GM20431 (cell line): ENCODE measurements around the gene AMBP.

Experiments used
- in situ Hi-C: fragments of 300-500 bp; cut with MseI, MboI; formaldehyde crosslinking; loops from one replicate; pipeline ENCODE4 v1.15.0; 2020; ENCODE audit warnings: low sequenced_read_pairs; ENCODE audit not compliant: unreplicated experiment

Gene AMBP

DNA sequence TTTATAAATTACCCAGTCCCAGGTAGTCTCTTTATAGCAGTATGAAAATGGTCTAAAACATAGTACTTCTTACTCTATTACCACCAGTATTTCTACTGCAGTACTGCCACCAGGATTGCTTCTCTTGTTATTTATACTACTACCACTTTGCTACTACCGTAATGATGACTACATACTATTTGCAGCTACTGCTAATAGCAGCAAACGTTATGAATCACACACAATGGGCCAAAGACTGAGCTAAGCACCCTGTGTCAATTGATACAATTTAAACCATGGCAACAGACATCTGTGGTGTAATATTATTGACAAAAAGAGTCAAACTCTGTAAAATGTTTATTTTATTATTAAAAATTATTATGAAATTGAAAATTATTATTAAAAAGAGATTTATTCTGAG is 36.3 kb upstream of the AMBP start:
- in situ Hi-C loops, result no loop called here

DNA sequence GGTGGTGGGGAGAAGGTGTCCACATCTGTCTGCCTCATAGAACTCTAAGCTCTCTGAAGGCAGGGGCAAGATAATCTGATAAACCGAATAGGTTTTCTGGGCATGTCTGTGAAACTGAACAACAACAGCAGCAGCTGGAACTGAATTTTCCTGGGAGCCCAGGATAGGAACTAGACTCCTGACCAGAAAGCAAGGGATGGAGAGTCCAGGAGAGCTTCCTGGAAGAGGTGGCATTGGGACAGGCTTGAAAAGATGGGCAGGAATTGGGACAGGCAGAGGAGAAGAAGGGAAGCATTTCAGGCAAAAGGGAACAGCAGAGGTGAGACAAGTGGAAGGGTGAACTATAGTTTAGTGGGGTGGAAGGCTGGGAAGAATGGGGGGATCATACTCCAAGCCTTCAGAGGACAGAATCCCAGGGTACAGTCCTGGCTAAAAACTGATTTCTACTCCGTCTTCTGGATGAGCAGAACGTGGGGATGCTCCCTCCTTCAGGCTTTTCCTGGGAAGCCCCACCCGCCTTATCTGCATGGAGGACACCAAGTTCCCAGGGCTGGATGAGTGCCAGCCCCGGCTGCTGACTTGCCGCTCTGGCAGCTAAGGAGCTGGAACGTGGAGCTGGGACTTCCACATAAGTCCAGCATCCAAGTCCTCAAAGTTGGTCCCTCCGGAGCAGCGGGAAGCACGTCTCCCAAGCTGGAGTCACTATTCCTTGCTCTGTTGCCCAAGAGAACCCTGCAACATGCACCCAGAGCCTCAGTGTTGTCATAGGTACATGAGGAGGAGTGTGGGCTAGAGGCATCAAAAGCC is 34.9 kb upstream of the AMBP start:
- in situ Hi-C loops, result no loop called here

DNA sequence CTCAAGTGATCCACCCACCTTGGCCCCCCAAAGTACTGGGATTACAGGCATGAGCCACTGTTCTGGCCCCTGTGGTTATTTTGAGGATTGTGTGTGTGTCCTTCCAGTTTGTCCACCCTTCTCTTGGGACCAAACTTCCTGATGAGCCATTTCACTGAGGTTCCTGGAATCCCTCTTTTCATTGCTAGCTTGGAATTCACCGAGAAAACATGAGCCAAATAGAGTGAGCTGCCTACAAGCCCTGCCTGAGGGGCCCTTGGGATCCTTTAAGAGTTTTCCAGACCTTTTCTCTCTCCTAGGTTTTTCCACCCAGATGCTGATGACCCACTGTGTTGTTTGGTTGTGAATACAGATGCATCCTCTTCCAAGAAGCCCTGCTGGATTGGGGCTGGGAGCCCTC is 34.2 kb upstream of the AMBP start:
- in situ Hi-C loops, result no loop called here

DNA sequence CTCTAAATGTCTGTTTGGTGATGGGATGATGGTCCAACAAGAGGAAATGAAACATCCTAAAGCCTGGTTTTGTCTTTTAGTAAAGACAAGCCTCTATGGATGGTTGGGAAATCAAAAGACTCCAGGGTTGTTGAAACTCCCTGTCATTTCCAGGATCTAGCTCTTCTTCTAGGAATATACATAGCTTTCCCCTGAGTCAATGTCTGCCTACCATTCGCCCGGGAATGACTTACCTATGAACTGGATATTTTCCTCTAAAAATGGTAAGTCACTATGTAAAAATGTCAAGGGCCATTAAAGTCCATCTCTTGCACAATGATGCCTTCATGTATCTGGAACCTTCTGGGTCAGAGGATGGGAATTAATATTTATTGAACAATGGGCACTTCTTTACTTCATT is 32.1 kb upstream of the AMBP start:
- in situ Hi-C loops, result no loop called here

DNA sequence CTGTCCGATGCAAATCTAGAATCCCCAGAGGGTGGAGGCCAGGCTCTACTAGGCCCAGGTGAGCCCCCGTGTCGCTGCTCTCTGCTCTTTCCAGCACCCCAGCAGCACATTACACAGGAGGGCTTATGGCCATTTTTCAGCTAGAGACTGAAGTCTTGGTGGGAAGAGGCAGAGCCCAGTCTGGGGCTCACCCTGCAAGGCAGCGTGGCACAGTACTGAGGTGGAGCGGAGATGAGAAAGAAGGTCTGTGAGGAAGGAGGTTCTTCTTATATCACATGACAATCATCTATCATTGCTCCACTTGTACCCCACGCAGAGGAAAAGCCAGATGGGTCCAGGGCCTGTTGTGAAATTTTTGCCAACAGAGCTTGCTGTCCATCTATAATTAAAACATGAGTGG is 31.0 kb upstream of the AMBP start:
- in situ Hi-C loops, result no loop called here

DNA sequence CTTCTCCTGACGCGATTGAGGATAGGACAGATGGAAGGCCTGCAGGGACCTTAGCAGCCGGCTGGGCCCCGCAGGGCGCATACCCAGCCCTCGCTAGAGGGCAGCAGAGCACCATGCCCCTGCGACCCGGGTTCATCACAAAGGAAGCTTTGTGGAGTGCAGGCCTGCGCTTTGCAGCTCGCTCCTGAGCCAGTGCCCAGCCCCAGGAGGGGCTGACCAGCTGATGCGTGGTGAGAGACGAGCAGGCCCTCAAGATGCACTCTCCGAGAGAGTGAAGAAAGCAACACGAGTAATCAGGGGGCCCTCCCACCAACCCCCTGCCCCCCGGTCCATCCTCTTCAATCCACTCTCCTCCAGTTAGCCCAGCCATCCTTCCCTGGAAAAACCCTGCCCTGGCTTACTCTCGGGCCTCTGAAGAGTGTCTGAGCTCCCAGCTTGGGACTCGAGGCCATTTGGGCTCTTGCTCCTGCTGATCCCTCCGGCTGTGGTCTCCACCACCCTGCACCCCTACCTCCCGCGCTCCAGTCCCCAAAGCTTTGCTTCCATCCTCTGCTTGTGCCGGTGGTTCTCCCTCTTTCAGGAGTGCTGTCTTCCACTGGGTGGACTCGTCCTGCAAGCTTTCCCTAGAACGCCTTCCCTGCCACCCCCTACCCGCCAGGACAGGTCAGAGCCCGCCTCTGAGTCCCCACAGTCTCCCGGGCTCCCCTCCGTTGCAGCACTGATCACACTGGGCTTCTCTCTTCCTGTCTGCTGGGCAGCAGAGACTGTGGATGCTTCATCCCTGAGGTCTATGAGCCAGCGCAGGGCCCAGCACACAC is 30.1 kb upstream of the AMBP start:
- in situ Hi-C loops, result no loop called here

DNA sequence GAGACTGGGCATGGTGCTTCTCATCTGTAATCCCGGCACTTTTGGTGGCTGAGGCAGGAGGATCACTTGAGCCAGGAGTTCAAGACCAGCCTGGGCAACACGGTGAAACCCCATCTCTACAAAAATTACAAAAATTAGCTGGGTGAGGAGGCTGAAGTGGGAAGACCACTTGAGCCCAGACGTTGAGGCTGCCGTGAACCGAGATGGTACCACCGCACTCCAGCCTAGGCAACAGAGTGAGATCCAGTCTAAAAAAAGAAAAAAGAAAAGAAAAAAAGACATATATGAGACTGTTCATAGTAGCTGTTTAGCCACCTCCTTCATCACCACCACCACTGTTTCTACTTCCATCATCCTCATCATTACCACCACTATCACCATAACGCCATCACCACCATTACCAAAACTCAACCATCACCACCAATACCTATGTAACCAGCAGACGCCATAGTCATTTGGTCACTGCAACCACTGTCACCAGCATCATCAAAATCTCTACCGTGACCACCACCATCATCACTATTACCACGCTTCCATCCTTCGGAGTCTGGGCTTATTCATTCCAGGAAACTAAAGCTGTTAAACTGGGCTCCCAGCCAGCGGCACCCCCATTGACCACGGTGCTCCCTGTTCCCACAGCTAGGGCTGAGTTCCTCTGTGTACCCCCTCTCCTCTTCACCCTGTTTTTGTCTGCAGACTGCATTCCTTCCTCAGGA is 29.3 kb upstream of the AMBP start:
- in situ Hi-C loops, result no loop called here

- in situ Hi-C loops, result no loop called here
These were observed 27.1 kb upstream of the AMBP start for GRCh38 chr9:114105236-114105635.

GRCh38 chr9:114102484-114102883 is 24.4 kb upstream of the AMBP start:
- in situ Hi-C loops, result no loop called here

DNA sequence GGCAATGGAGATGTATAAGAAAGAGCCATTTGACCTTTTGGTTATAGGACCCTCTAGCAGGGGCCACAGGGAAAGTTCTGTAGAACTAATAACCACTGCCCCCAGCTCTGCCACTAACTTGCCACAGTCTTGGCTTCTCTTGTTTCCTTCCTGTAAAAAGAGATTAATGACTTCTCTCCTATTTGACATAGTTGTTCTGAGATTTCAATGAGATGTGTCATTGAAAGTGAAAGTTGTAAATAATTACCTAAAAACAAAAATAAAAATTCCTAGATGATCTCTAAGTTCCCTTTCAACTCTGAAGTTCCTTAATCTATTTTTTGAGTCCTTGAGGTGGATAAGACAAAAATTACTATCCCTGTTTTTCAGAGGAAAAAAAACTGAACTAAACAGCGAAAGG is 22.4 kb upstream of the AMBP start:
- in situ Hi-C loops, result no loop called here

GRCh38 chr9:114099669-114100270 is 21.7 kb upstream of the AMBP start:
- in situ Hi-C loops, result no loop called here

- in situ Hi-C loops, result no loop called here
These were observed 21.0 kb upstream of the AMBP start, which contains the start of gene KIF12 for GRCh38 chr9:114098936-114099668. Gene KIF12 (minus strand): TSS chr9:114099292. CDS start chr9:114099276, 16 bp downstream.

DNA sequence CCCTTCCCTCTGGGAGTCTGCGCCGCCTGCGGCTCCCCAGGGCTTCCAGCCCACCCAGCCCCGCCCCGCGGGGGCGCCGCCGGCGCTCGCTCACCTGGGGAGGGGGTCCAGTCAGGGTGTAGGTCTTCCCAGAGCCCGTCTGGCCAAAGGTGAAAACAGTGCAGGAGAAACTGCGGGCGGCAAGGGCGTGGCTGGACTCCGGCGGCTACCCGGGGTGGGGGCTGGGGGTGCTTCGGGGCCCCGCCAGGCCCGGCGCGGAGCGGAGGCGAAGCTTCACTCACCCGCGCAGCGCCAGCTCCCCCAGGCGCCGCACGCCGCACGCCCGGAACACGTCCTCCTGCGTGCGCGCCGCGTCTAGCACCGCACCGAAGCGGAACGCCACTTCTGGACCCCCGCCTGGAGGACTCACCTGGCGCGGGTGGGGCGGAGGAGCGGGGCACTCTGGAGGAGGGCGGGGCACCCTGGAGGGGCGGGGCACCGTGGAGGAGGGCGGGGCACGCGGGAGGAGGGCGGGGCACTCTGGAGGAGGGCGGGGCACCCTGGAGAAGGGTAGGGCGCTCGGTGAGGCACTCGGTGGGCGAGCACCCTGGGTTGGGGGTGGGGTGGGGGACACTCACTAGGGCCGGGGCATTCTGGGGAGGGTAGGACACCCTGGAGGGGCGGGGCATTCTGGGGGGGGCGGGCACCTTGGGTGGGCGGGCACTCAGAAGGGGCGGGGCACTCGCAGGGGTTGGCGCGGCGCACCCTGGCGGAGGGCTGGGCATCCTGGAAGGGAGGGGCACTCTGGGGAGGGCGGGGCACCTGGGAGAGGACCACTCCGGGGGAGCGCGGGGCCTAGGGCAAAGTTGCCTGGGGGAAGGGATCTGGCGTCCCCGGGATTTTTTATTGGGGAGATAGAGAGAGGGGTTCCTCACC is 20.2 kb upstream of the AMBP start:
- in situ Hi-C loops, result no loop called here

DNA sequence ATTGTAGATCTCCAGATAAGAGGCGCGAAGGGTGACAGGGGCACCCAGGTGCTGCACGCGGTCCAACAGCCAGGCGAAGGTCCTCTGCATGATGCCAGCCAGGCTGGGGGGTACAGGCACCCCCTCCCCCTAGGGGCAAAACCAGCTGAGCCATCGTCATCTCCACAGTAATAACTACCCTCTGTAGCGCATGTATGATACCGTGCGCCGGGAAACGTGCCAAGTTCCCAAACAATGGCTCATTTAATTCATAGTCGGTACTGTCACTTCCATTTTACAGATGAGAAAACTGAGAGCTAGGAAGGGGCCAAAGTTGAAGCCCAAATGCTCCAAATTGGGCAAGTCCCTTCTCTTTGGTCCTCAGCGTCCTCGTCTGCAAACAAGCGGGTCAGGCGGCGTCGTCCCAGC is 19.5 kb upstream of the AMBP start:
- in situ Hi-C loops, result no loop called here

DNA sequence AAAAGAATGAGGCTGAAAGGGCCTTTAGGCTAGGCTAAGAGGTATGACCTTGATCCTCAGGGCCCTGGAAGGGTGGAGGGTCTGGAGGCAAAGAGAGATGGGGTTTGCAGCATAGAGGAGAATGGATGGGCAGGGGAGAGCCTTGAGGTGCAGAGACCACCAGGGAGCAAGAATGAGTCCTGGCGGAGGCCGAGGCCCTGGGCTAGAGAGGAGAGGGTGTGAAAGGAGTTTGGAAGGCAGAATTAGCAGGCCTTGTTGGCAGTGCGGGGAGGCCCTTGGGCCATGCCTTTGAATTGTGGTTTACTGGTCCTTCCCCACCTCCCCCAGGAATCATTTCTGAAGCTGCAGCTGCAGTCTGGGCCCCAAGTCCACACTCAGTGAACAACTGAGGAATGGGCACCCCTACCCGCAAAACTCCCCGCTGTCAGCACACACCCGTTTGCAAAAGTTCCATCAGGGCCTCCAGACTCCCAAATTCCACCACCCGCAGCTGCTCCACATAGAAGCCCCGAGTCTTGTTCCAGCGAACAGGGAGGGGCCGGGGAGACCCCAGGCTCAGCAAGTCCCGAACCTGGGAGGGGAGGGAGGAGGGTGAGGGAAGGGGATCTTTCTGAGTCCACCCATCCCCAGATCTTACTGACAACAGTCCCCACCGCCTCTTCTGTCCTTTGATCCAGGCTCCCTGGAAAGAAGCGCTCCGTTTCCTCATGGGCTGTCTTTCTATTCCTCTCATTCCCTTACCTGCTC is 18.9 kb upstream of the AMBP start:
- in situ Hi-C loops, result no loop called here

DNA sequence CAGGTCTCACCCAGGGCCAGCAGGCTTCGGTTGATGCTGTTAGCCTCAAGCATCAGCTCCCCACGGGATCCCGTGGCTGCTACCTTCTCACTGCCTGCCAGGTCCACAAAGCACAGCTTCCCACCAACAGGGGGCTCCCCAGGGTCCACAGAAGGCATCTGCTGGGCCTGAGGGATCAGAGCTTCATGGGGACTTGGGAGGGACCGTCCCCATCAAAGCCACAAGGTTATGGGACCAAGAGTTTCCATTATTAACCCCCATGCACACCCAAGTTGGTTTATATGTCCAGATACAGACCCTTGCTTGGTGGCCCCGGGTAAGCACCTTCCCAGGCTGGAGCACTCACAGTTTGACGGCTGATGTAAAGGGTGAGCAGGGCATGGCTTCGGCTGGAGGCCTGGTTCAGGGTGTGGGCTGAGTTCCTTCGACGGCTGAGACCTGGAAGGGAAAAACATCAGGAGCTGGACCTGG is 18.0 kb upstream of the AMBP start:
- in situ Hi-C loops, result no loop called here

GRCh38 chr9:114094971-114095370 is 16.9 kb upstream of the AMBP start:
- in situ Hi-C loops, result no loop called here
